GM19438 (cell line): ENCODE measurements around the gene SORCS2.

Experiments used
- ATAC-seq: cut with Tn5 transposase; IDR thresholded peaks from one replicate; pipeline ENCODE4 v1.9.1; 2021; ENCODE audit warnings: low read depth; ENCODE audit not compliant: unreplicated experiment

The SORCS2 gene

GRCh38 chr4:7217039-7217438 lies 24.7 kb downstream of the SORCS2 start:
- no peak for ATAC-seq

GRCh38 chr4:7217474-7218321 lies 25.4 kb downstream of the SORCS2 start:
- ATAC-seq: no peak

GRCh38 chr4:7218686-7219085 lies 26.3 kb downstream of the SORCS2 start:
- ATAC-seq: no peak

GRCh38 chr4:7222521-7222920 lies 30.2 kb downstream of the SORCS2 start:
- ATAC-seq: no peak

GRCh38 chr4:7223541-7223940 lies 31.2 kb downstream of the SORCS2 start:
- no peak for ATAC-seq

GRCh38 chr4:7224001-7224400 lies 31.7 kb downstream of the SORCS2 start:
- ATAC-seq: no peak

GRCh38 chr4:7224878-7225533 lies 32.7 kb downstream of the SORCS2 start:
- ATAC-seq: no peak

GRCh38 chr4:7226439-7226838 lies 34.1 kb downstream of the SORCS2 start:
- ATAC-seq: no peak

- ATAC-seq: no peak
Observed at GRCh38 chr4:7227008-7227407, 34.7 kb downstream of the SORCS2 start.

GRCh38 chr4:7228734-7229133 lies 36.4 kb downstream of the SORCS2 start:
- ATAC-seq: no peak

- ATAC-seq: no peak
Observed at GRCh38 chr4:7232061-7232650, 39.8 kb downstream of the SORCS2 start.

GRCh38 chr4:7233006-7233580 lies 40.8 kb downstream of the SORCS2 start:
- no peak for ATAC-seq

- ATAC-seq: no peak
Observed at GRCh38 chr4:7233601-7234000, 41.3 kb downstream of the SORCS2 start.

GRCh38 chr4:7234355-7235029 lies 42.2 kb downstream of the SORCS2 start:
- ATAC-seq: no peak

GRCh38 chr4:7235030-7235380 lies 42.7 kb downstream of the SORCS2 start:
- ATAC-seq: no peak

GRCh38 chr4:7236847-7237246 lies 44.5 kb downstream of the SORCS2 start:
- no peak for ATAC-seq

GRCh38 chr4:7237873-7238272 lies 45.5 kb downstream of the SORCS2 start:
- no peak for ATAC-seq

GRCh38 chr4:7238300-7238960 lies 46.1 kb downstream of the SORCS2 start:
- no peak for ATAC-seq

- no peak for ATAC-seq
Observed at GRCh38 chr4:7239101-7239820, 46.9 kb downstream of the SORCS2 start.

- no peak for ATAC-seq
Observed at GRCh38 chr4:7239844-7240243, 47.5 kb downstream of the SORCS2 start.
